GM18870 (cell line): ENCODE results near the gene FAM181B.
A peak's percentile ranks its signal among the peaks of the same experiment; 100 is the strongest.
"Not testable (repeated sequence)": the region's sequence is repeated elsewhere in the genome, so short reads cannot be mapped to it uniquely, and the experiment has no call there.

Source experiments
- ATAC-seq: cut with Tn5 transposase; IDR thresholded peaks from one replicate; pipeline ENCODE4 v1.9.1; 2021; ENCODE audit warnings: moderate library complexity; ENCODE audit not compliant: unreplicated experiment

Gene FAM181B

DNA sequence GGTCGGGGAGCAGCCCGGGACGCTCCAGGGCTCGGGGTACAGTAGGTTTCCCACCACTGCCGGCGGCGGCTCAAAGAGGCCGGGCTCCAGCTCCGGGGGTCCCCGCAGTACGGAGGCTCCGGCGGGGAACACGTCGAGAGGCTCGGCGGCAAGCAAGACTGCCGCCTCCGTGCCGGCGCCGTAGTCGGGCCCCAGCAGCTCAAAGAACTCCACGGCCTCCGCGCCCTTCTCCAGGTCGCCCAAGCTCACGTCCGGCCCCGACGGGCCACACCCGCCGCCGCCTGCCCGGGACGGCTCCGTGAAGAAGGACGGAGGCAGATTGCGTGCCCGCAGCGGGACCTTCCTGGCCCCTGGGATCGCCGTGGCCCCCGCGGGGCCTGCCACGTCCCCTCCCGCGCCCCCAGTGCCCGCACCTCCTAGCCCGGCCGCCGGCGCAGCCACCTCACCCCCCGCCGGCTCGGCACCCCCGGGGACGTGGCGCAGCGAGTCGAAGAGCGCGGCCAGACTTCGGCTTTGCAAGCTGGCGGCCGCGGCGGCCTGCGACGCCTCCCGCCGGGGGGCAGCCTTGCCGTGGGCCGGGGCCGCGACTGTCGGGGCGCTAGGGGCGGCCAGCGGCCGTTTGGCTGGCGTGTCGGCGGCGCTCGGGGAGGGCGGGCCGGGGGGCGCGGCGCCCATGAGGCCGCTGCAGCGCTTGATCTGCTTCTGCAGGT, 775 bp downstream of the FAM181B start:
- no peak for ATAC-seq

GRCh38 chr11:82732348-82732733, 1.3 kb downstream of the FAM181B start:
- ATAC-seq = no peak

DNA sequence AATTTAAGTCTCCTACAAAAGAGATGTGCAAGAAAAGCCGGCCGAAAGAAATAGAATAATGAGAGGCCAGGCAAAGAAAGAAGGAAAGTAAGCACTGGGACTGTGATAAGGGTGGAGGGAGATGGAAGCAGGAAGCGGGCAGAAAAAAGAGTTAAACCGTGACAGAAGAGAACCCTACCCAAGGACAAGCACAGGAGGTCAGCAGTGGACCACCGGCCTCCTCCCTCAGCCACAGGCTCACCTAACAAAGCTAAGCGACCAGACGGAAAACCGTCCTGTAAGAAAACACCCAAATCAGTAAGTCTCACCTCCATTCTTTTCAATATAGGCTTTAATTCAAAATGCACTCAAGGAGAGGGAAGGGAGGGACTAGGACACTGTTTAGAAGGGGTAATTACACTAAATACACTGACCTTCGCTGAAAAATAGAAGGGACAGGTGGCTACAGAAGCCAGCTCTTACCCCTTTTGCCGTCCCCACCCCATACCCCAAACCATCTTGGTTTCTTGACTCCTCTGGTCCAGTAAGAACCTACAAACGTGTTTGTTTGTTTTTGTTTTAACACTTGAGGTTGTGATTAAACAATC, 1.9 kb downstream of the FAM181B start:
- ATAC-seq = no peak

GRCh38 chr11:82730754-82731153, 2.9 kb downstream of the FAM181B start:
- ATAC-seq = no peak

- ATAC-seq = no peak
Measured at GRCh38 chr11:82730286-82730685, 3.4 kb downstream of the FAM181B start.

GRCh38 chr11:82724026-82724425, 9.6 kb downstream of the FAM181B start:
- ATAC-seq = no peak

DNA sequence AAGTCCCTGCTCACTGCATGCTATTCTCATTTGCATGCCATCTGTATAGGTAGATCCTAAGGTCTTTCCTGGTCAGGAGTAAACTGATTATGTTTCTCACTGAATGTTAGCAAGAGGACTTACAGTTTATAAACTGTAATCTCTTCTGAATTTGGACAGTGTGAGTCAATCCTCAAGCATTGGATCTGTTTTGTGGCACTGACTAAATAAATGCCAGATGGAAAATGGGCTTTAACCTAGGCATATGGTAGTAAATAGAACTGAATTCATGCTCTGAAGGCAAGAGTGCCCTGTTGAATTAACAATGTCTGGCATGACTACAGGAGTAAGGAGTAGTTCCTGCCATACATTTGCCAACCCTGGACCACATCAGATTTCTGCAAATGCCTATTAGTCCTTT, 11.4 kb downstream of the FAM181B start:
- ATAC-seq = no peak

DNA sequence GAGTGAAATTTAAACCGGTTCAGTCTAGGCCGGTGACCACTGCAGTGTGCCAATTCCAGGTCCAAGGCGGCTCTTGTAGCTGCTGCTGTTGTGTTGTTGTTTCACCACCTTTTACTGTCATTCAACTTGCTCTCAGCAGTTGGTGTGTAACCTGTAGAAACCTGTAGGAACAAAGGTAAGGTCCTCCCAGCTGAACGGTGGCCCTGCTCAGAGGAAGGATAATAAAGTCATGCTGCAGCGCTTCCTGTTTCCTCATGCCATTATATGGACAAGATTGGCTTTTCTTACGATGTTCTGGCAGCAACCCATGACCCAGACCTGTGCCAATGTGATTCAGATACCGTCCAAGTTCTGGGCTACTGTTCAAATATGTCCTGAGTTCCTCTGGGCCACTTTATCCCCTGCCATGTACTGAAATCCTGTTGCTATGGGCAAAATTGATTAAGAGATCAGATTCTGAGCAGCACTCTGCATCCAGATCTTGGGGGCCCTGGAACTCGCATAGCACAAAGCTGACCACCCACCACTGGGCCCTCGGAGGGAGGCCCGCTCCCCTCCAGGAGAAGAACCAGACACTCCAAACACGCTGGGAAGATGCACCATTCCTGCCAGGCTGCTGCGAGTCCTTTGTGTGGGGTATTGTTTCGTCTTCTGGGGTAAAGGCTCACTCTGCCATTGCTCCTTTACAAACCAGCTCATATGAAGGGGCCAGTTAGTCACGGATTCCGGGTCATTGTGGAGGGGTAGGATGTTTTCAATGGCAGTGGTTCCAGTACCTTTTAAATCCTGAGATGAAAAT, 13.2 kb downstream of the FAM181B start:
- no peak for ATAC-seq

DNA sequence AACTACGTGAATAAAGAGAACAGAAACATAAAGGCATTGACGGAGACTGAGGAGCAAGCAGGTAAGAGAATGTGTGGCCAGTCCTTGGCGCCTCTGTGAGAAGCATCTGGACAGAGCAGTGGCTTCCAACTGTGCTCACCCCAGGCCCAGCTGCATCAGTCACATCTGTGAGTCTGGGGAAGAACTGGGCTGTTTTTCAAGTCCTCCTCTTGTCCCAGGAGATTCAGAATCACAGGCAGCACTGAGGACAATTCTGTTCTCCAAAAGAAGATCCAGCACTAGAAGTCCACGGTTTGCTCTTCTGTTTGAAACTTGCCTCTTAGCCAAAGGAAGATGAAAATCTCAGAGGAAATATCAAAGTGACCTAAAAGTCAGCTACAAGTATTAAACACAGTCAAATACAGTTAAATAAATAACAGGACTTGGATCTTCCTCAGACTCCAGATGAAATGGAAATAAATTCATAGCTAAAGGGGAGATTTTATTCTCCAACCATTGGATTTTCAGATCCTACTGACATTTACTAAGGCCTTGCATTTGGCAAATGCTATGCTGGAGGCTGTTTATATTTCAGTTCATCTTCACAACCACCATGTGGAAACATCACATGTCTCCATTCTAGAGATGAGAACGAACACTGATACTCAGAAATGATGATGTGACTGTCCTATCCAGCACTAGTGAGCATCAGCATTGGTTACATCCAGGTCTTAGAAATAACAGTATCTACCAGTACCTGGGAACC, 14.1 kb downstream of the FAM181B start:
- no peak for ATAC-seq

- no peak for ATAC-seq
Measured at GRCh38 chr11:82718821-82719220, 14.8 kb downstream of the FAM181B start.

DNA sequence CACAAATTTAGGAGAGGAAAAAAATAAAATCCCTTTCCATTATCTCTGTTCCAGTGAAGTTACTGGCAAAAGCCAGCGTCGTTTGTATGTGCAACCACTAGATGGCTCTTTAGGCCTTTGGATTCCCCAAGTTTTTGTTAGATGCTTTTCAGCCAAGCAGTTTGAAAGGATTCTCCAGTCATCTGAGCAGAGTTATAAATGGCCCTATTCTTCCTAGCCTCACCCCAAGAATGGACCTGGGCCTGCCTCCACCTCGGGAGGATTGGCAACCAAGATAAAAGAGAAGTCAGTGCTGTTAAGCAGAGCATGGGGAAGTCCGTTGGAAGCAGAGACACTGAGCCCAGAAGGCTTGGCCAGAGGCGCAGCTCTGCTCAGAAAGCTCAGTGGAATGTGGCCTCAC, 15.4 kb downstream of the FAM181B start:
- no peak for ATAC-seq

DNA sequence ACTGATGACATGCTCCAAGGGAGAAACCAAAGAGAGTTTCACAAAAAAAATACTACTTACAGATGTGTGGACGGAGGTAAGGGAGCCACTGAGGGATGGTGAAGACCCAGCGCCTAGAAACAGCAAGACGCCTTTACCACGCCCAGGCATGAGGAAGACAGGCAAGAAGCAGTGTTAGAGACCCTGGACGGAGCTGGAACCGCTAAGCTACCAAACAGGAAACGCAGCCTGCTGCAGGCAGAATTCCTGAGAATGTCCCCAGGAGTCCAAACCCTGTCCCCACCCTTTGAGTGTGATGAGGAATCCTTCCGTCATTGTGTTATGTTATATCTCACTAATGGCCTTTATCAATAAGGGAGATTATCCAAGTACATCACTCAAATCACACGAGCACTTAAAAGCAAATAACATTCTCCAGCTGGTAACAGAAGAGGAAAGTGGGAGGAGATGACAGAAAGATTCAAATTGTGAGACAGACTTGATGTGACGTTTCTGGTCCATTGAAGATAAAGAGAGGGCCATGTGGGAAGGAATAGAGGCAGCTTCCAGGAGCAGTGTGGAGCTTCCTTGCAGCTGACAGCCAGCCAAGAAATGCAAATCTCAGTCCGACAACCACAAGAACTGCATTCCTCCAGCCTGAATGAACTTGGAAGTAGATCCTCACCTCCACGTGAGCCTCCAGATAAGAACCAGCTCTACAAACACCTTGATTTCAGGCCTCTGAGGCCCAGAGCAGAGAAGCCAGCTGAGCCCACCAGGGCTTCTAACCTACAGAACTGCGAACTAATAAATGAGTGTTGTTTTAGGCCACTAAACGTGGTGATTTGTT, 19.1 kb downstream of the FAM181B start:
- no peak for ATAC-seq

DNA sequence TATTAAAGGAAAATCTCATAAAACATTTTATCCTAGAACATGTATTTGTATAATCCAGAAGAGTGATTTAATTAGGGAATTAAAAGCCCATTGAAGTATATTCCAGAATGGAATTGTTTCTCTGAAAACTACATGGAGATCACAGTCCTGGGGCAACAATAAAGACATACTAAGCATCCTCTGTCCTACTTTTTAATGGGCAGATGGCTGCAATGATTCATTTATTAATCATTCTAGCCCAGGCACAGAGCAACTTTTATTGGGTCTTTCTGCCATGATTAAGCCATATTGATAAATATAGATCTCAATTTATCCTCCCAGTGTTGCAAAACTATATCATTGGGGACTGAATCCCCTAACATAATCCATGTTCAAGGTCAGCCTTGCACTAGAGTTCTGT, 22.0 kb downstream of the FAM181B start:
- ATAC-seq = no peak

GRCh38 chr11:82703796-82704195, 29.9 kb downstream of the FAM181B start:
- no peak for ATAC-seq

- ATAC-seq = no peak
Measured at GRCh38 chr11:82703226-82703625, 30.4 kb downstream of the FAM181B start.

DNA sequence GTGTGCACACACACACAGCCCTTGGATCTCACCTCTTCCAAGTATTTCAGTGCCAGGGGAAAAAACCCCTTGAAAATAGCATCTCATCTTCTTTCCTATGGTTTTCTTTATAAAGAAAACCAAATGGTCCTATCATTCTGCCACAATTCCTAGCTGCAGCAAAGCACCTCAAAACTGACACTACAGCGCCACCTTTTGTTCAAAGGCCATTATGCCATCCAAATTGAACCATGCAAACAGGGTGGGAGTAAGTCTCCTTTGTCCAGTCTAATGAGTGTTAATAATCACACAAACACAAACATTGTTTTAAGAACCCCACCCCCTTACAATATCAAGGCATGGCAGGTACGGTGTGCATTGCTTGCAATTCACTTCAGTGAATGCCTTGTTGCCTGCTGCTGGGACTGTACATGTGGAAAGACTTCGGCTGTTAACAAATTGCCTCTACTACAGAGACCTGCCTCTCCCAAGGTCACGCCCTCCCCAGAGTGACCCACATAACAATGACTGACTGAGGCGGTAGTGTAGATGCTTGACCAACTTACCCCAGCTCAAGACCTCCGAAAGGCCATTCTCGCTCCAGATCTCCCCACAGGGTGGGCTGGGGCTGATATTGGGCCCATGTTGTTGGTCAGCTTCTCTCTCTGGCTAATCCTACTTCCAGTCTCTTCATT, 31.7 kb downstream of the FAM181B start:
- ATAC-seq = peak; percentile 69

- ATAC-seq = no peak
Measured at GRCh38 chr11:82698576-82699352, 34.9 kb downstream of the FAM181B start.

- ATAC-seq = no peak
Measured at GRCh38 chr11:82692981-82693380, 40.7 kb downstream of the FAM181B start.

- ATAC-seq = not testable (repeated sequence)
Measured at GRCh38 chr11:82689347-82689746, 44.3 kb downstream of the FAM181B start.
